A172 (cell line): ENCODE results near the gene IBTK. TPM values are rescaled to one million over a fixed set of nuclear protein-coding genes. Genes with fewer than 3 reads are reported as not detected.
"Not testable (repeated sequence)": the region's sequence is repeated elsewhere in the genome, so short reads cannot be mapped to it uniquely, and the experiment has no call there.

Experiments used
- DNase-seq: peaks from one replicate; pipeline ENCODE4 v3.0.0-alpha.2; 2015; ENCODE audit warnings: low spot score
- total RNA-seq: library from RNA; depleted of rRNA; stranded (reverse); fragments of >200 nt; shearing (Covaris generic); gene quantifications from 2 replicates; pipeline ENCODE4 v1.2.3, GENCODE V29; 2014; rRNA removed

IBTK gene, protein sequence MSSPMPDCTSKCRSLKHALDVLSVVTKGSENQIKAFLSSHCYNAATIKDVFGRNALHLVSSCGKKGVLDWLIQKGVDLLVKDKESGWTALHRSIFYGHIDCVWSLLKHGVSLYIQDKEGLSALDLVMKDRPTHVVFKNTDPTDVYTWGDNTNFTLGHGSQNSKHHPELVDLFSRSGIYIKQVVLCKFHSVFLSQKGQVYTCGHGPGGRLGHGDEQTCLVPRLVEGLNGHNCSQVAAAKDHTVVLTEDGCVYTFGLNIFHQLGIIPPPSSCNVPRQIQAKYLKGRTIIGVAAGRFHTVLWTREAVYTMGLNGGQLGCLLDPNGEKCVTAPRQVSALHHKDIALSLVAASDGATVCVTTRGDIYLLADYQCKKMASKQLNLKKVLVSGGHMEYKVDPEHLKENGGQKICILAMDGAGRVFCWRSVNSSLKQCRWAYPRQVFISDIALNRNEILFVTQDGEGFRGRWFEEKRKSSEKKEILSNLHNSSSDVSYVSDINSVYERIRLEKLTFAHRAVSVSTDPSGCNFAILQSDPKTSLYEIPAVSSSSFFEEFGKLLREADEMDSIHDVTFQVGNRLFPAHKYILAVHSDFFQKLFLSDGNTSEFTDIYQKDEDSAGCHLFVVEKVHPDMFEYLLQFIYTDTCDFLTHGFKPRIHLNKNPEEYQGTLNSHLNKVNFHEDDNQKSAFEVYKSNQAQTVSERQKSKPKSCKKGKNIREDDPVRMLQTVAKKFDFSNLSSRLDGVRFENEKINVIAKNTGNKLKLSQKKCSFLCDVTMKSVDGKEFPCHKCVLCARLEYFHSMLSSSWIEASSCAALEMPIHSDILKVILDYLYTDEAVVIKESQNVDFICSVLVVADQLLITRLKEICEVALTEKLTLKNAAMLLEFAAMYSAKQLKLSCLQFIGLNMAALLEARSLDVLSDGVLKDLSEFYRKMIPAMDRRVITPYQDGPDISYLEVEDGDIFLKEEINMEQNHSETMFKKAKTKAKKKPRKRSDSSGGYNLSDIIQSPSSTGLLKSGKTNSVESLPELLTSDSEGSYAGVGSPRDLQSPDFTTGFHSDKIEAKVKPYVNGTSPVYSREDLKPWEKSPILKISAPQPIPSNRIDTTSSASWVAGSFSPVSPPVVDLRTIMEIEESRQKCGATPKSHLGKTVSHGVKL (N-terminal part only)
- total RNA-seq: 31.0 and 34.0 TPM in 2 replicates

DNA sequence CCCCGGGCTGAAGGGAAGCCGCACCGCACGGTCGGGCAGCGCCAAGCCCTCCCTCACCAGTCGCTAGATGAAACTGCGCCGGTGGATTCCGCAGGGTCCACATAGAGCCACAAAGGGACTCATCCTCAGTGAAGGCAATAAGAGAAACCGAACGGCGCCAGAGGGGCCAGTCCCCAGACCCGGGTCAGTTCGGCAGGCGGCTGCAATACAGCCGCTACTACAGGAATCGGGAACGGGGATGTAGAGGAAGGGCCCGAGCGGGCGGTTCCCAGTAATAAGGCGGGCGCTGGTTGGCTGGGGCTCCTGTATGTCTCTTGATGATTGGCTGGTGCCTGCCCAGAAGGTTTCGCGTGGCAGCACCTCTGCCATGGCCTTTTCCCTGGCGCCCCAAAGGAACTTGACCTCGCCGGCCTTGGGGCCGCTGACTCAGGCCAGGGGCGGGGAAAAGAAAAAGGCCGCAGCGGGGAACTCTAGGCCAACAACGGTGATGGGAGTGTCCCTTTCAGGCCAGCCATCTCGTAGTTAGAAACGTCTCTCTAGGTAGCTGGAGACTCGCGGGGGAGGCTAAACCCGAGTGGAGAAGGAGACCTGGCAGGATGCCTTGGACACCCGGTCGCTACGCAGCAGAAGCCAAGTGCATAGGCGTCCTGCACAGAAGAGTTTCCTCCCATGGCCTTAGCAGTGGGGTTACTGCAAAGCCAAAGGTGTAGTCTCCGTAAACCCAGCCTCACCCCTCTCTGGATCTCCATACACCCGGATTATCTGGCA lies at the start of gene IBTK:
IBTK (minus strand) TSS at position 240 of the 768 bp plus-strand sequence. CDS start 7,258 bp downstream, outside the sequence.
- DNase-seq: peak; percentile 93

DNA sequence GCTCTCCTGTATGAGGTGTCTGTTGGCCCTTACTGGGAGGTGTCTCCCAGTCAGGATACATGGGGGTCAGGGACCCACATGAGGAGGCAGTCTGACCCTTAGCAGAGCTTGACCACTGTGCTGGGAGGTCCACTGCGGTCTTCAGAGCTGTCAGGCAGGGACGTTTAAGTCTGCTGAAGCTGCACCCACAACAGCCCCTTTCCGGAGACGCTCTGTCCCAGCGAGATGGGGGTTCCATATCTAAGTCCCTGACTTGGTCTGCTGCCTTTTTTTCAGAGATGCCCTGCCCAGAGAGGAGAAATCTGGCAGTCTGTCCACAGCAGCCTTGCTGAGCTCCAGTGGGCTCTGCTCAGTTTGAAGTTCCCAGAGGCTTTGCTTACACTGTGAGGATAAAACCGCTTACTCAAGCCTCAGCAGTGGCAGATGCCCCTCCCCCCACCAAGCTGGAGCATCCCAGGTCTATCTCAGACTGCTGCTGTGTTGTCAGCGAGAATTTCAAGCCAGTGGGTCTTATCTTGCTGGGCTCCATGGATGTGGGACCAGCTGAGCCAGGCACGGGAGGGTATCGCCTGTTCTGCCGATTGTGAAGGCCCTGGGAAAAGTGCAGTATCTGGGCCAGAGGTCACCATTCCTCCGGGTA lies 36.3 kb upstream of the IBTK start:
- DNase-seq: no peak

DNA sequence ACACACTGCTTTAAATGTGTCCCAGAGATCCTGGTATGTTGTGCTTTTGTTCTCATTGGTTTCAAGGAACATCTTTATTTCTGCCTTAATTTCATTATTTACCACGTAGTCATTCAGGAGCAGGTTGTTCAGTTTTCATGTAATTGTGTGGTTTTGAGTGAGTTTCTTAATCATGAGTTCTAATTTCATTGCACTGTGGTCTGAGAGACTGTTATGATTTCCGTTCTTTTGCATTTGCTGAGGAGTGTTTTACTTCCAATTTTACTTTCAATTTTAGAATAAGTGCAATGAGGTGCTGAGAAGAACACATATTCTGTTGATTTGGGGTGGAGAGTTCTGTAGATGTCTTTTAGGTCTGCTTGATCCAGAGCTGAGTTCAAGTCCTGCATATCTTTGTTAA lies 34.0 kb upstream of the IBTK start:
- not testable (repeated sequence) for DNase-seq

DNA sequence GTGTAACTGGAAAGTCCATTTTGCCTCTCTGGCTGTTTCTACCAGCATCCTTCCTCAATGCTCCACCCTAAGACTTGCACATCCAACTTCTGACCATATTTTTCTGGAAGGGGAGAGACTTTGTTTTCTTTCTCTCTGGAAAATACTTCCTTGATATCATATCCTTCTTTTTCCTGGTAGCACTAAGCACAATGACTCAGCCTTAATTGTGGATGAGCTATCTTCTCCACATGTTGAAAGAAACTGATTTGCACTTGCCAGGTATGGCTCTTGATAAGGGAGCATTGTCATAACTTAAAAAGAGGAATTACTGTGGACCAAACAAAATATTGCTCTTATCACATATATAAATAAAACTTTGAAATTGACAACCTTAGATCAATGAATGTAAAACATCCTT lies 30.1 kb upstream of the IBTK start:
- DNase-seq: no peak

DNA sequence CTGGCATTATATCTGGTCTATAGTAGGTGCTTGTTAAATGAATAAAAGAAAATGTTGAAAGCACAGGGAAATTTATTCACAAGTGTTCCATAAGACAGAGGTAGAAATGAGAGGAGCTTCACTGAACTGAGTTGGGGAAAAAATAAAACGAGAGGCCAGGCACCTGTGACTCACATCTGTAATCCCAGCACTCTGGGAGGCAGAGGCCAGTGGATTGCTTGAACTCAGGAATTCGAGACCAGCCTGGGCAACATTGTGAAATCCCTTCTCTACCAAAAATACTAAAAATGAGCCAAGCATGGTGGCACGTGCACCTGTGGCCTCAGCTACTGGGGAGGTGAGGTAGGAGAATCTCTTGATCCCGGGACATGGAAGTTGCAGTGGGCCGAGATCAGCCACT lies 28.1 kb upstream of the IBTK start:
- no peak for DNase-seq

DNA sequence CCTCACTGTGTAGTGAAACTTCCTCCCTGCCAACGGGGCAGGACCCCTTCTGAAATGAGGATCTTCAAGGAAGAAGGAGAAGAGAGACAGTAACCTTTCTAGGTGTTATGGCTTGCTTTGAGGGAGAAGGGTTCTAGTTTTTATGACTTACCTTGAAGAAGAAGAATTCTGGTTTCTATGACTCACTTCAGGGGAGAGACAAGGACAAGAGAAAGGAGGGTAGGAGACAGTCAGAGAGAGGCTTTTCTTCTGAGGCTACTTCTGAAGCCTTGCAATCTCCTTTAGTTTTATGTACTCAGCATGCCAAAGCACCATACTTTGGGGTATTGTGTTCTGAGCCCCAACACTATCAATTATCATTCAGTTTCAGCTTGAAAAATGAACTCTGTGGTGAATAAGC lies 25.8 kb upstream of the IBTK start:
- no peak for DNase-seq

DNA sequence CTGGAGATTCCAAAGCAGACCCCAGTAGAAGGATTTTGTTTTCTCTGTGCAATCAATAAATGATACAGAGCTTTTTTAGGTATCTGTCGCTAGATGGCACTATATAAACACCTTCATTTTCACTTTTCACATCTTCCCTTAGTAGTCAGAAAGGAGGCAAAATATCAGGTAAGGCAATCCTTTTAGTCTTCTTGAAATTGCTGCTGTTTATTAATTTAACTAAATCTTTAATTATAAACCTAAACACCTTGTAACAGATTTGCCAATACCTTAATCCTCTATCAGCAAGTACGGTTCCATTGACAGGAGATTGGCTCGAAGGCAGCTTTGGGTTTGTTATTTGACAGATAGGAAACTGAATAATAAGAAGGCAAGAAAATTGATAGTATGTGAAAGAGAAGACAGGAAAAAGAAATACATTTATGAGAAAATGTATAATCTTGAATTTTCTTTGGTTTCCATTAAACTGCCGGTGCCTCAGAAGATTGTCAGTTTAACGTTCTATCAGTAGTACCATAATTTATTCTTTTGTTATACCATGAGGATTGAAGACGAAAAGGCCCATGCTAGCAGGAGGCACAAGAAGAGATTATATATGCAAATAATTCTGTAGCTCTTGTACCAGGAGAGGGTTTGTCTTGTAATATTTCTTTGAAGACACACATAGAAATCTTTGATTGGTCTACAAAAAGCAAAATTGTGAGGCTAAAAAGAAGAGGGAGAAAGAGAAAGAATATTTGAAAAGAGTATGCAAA lies 23.5 kb upstream of the IBTK start:
- peak; percentile 21 for DNase-seq

DNA sequence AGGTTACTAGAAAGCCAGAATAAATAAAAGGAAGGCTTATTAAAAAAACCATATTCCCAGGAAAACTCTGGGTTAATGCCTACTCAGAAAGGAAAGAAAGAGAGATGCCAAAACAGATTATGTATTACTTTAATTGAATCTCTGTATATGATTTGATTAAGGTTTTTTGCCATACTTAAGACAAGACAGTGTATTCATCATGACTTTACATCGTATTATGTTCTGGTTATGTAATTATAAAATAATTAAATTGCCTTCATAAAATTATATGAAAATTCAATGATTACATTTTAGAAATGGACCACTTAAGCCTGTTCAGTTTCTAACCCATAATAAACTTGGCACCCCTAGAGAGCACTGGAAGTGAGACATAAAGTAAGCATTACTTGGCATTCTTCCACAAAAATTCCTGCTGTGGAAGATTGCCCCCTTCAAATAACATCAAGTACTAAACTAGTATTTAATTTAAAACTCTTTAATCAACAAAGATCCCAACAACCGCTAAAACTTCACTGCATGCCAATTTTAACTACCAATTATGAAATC lies 20.8 kb upstream of the IBTK start:
- no peak for DNase-seq

DNA sequence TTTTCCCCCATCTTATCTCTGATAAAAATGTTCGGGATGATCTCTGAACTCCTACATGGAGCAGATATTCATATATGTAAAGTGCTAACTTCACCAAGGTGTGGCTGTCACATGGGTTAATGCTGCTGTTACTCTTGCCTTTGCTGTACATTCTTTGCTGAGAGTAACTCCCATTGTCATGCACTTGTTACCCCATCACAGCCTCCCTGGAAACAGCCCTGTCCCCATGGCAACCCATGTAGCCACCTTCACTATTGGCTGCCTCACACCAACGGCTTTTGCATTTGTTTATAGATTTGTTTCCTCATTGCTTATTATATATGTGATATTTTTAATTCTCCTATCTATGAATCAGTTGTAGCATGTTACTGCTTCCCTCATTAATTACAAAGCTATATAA lies 17.3 kb upstream of the IBTK start:
- DNase-seq: no peak

DNA sequence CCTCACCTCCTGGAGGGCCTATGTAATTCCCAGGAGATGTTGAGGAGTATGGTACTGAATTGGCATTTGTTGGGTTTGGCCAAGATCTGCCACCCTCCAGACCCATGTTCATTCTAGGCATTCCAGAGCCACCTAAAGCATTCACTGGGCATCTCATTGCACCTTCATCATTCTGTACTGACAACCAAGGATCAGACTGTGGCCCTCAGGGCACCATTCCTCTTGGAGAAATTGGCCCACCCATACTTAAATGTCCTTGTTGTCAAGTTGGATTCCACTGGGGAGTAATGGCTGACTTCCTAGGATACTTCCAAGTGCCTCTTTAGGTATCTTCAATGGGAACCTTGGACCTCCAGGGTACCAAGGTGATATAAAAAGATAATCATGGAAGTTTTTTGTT lies 16.8 kb upstream of the IBTK start:
- no peak for DNase-seq

DNA sequence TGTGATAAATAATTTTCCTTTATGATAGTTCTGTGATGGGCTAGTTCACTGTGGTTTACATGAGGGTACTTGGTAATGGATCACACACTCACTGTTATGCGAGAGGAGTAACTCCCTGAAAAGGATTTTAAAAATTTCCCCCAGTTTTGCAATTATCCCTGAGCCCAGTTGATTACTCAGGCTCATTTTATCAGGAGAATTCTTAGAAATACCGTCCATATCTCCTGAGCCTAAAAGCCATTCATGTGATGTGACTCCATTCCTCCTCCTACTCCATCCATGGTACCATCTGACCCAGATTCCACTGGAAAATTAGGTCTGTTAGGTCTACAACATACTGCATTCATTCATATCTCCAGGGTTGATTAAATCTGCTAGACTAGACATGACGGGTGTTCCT lies 16.4 kb upstream of the IBTK start:
- DNase-seq: no peak

DNA sequence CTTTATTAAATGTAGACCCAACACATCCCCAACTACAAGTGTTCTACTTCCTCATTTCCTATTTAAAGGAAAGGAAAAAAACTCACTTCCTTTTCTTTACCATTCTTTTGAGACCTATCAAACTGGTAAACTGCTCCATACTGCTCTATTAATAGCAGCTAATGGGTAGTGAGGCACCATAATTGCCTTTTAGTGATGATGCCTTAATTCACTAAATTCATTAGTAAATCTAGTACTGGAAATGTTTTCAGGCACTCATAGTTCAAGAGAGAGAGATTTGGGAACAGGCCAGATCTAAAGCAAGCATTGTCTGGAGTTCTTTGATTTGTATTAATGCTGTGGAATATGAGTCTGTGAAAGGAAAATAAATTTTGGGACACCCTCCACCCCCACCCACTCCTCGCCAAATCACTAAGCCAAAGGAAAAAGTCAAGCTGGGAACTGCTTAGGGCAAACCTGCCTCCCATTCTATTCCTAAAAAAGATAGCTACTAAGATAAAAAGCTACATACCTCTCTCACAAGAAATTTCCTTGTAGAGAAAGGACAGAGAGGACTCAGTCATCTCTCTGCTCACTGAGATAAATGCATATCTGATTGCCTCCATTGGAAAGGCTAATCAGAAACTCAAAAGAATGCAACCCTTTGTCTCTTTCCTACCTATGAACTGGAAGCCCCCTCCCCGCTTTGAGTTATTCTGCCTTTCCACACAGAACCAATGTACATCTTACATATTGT lies 13.6 kb upstream of the IBTK start:
- DNase-seq: no peak

DNA sequence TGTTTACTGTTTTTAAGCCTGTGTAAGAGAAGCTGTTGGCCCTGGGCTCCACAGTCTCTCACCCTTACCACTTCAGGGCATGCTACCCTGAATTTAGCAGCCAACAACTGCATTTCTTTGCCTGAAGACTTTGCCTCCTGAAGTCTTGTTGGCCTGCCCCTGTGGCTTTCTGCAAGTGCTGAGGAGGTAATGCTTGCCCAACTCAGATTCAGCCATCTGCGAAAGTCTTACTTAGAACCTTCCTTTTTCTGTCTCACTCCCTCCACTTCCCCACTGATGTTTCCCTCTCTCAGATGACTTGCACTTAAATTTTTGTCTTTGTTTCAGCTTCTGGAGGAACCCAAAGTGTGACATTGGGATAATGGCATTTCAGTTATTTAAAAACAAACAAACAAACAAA lies 11.8 kb upstream of the IBTK start:
- no peak for DNase-seq

DNA sequence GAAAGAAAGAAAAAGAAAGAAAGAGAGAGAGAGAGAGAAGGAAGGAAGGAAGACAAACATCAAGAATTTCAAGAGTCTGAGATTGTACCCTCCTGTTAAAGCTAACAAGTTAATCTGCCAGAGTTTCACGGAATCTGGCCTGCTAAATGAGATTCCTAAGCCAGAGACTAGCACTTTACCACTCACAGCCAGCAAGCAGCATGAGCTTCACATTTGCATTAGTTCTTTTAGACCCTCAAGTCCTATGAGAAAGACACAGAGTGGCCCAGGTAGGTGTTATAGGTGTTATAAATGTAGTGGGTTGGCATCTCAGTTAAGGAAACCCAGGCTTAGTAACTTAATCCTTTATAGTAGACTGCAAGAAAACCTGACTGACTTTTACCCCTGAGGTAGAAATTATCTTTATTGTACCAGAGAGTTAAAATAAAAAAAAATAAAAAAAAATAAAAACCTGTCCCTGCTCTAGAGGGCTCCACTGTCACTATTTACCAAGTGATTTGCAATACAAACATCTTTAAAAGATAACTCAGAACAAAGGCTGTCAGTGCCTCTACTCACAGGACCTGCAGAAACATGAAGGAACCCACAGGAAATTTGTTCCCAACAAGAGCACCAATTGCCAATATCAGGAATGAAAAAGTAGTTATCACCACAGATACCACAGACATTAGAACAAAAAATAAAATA lies 9.7 kb upstream of the IBTK start:
- no peak for DNase-seq

DNA sequence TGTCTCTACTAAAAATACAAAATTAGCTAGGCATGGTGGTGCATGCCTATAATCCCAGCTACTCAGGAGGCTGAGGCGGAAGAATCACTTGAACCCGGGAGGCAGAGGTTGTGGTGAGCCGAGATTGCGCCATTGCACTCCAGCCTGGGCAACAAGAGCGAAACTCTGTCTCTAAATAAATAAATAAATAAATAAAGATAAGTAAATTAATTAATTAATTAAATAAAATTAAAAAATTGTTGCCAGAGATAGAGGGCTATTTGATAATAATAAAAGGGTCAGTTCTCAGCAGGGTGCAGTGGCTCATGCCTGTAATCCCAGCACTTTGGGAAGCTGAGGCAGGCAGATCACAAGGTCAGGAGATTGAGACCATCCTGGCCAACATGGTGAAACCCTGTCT lies 7.2 kb upstream of the IBTK start:
- DNase-seq: not testable (repeated sequence)

DNA sequence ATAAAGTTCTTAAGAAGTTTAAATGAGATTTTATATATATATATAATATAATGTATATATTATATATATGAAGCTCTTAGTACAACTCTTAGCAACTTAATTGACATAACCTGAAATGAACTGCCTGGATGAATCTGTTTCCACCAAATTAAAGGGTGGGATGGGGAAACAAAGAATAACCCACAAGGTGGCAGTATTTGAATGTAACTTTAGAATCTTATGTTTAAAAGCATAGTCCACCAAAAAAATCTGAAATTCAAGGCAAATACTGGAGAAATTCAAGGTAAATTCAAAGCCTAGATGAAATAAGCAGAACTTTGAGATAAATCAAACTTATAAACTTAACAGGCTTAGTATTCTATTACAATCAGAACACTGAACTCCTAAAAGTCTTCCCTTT lies 4.4 kb upstream of the IBTK start:
- DNase-seq: peak; percentile 38

DNA sequence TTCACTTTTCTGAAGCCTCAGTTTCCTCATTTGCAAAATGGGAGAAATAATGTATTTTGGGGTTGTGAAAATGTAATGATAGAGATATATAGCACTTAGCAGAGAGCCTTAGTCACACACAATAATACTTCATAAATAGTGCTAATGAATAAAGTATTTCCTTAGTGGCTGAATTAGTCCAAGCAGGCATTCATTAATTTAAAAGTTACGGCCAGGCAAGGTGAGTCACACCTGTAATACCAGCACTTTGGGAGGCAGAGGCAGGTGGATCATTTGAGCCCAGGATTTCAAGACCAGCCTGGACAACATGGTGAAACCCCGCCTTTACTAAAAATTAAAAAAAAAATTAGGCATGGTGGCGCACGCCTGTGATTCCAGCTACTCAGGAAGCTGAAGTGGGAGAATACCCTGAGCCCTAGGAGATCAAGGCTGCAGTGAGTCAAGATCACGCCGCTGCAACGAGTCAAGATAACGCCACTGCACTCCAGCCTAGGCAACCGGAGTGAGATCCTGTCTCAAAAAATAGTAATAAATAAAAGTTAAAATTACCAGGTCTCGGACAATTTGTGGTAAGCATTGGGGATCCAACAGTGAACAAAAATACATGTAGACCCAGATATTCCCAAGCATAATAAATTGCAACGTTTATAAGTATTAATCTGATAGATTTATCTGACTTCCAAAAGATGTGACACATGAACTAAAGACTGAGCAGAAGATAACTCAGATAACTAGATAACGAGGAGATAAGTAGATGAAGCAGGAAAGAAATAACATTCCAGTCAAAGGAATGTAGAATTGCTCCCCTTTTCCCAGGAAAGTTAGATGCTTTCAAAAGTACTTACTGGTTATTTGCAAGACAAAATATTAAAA lies 2.1 kb upstream of the IBTK start:
- DNase-seq: no peak

DNA sequence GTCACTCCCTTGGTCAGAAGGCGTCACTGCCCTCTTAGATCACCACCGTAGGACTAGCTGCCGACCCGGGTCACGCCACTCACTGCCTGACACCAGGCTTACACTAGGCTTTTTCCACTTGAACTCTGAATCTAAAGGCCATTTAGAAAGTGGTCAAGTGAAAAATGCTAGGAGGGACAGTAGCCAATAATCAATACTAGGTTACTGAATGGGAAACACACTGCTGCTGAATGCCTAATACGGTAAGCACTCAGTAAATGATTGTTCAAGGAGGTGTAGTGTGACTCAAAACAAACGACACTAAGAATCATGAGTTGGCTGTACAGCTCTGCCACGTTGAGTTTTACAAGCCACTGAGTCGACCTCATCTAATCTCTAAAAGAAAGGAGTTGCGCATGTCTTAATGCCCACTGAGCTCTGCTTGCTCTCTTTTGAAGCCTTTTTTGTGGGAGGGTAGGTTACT lies 760 bp upstream of the IBTK start:
- DNase-seq: peak; percentile 48
